ENCODE results near the gene CHCHD10. TPM values are rescaled to one million over a fixed set of nuclear protein-coding genes. Genes with fewer than 3 reads are reported as not detected.

The CHCHD10 gene
- total RNA-seq, 1 experiment from 2014 or later: 178 TPM

GRCh38 chr22:23779083-23779482, 11.3 kb upstream of the CHCHD10 start:
- intact Hi-C loops (cut with micrococcal nuclease; ENCODE audit: unreplicated experiment): no loop called here
- H3K9me3 Mint-ChIP-seq (ENCODE audit: unreplicated experiment): no peaks in the 10 kb centered on the region
- ChIA-PET POLR2A (no interaction called here), CTCF (interaction anchor here (0.6 kb wide), 1 partner anchor 79 kb away, joined by 6 read pairs; the partner anchor contains the start of gene SLC2A11)
- no peak for DNase-seq
- H3K4me3 Mint-ChIP-seq (ENCODE audit: unreplicated experiment): no peak overlapping the region
- Histone ChIP-seq H3K27me3 (replicated peaks; ENCODE audit: control insufficient read depth, insufficient read depth, low read length) (no peaks in the 10 kb centered on the region), H3K9me3 (no peaks in the 10 kb centered on the region), H3K36me3 (ENCODE audit: control insufficient read depth, insufficient read depth, low read length) (no peaks in the 10 kb centered on the region), H3K4me1 (peaks cover 29% of the 10 kb centered on the region), H3K4me3 (ENCODE audit: low read depth, low read length) (no peak overlapping the region)
- peaks cover 13% of the 10 kb centered on the region for H3K36me3 Mint-ChIP-seq (ENCODE audit: insufficient read depth, unreplicated experiment)
- peaks cover 17% of the 10 kb centered on the region for H3K4me1 Mint-ChIP-seq (ENCODE audit: low read depth, unreplicated experiment)
- no peak for TF ChIP-seq CTCF (IDR thresholded peaks at IDR 0.05; ENCODE audit: insufficient read depth in 1 of 2, low read depth in 1 of 2, low read length in 1 of 2, severe bottlenecking in 1 of 2, unreplicated experiment in 1 of 2)
- H3K27ac Mint-ChIP-seq (ENCODE audit: unreplicated experiment): no peak overlapping the region
- H3K27me3 Mint-ChIP-seq (ENCODE audit: insufficient read depth, unreplicated experiment): no peaks in the 10 kb centered on the region
- BruUV-seq (replicated peaks): no TSS peak

- intact Hi-C loops (cut with micrococcal nuclease; ENCODE audit: unreplicated experiment): no loop called here
- H3K36me3 Mint-ChIP-seq (ENCODE audit: insufficient read depth, unreplicated experiment): peaks cover 13% of the 10 kb centered on the region
- DNase-seq: no peak
- H3K9me3 Mint-ChIP-seq (ENCODE audit: unreplicated experiment): no peaks in the 10 kb centered on the region
- Histone ChIP-seq H3K4me1 (peaks cover 30% of the 10 kb centered on the region), H3K36me3 (ENCODE audit: control insufficient read depth, insufficient read depth, low read length) (no peaks in the 10 kb centered on the region), H3K27me3 (replicated peaks; ENCODE audit: control insufficient read depth, insufficient read depth, low read length) (no peaks in the 10 kb centered on the region), H3K4me3 (ENCODE audit: low read depth, low read length) (no peak overlapping the region), H3K9me3 (no peaks in the 10 kb centered on the region)
- no peak overlapping the region for H3K27ac Mint-ChIP-seq (ENCODE audit: unreplicated experiment)
- CTCF ChIA-PET: interaction anchor here (0.6 to 1.0 kb wide), 2 partner anchors 11 to 79 kb away, joined by 3 to 6 read pairs; partner anchors contain the start of genes CHCHD10 and SLC2A11
- no peak overlapping the region for H3K4me3 Mint-ChIP-seq (ENCODE audit: unreplicated experiment)
- POLR2A ChIA-PET: interaction anchor here (1.1 kb wide), 1 partner anchor 79 kb away, joined by 4 read pairs; the partner anchor contains the start of gene SLC2A11
- no TSS peak for BruUV-seq (replicated peaks)
- no peaks in the 10 kb centered on the region for H3K27me3 Mint-ChIP-seq (ENCODE audit: insufficient read depth, unreplicated experiment)
- H3K4me1 Mint-ChIP-seq (ENCODE audit: low read depth, unreplicated experiment): peaks cover 20% of the 10 kb centered on the region
- no peak for TF ChIP-seq CTCF (IDR thresholded peaks at IDR 0.05; ENCODE audit: insufficient read depth in 1 of 2, low read depth in 1 of 2, low read length in 1 of 2, severe bottlenecking in 1 of 2, unreplicated experiment in 1 of 2)
Observed at GRCh38 chr22:23778577-23778900, 10.8 kb upstream of the CHCHD10 start.

- H3K36me3 ChIP-seq (ENCODE audit: control insufficient read depth, insufficient read depth, low read length): no peaks in the 10 kb centered on the region
- H3K4me3 Mint-ChIP-seq (ENCODE audit: unreplicated experiment): no peak overlapping the region
- BruUV-seq (replicated peaks): no TSS peak
- H3K9me3 ChIP-seq: no peaks in the 10 kb centered on the region
- no peaks in the 10 kb centered on the region for H3K27me3 ChIP-seq (replicated peaks; ENCODE audit: control insufficient read depth, insufficient read depth, low read length)
- H3K27me3 Mint-ChIP-seq (ENCODE audit: insufficient read depth, unreplicated experiment): no peaks in the 10 kb centered on the region
- intact Hi-C loops (cut with micrococcal nuclease; ENCODE audit: unreplicated experiment): no loop called here
- H3K27ac Mint-ChIP-seq (ENCODE audit: unreplicated experiment): no peak overlapping the region
- H3K4me1 Mint-ChIP-seq (ENCODE audit: low read depth, unreplicated experiment): peaks cover 26% of the 10 kb centered on the region
- no peak for TF ChIP-seq CTCF (IDR thresholded peaks at IDR 0.05; ENCODE audit: insufficient read depth in 1 of 2, low read depth in 1 of 2, low read length in 1 of 2, severe bottlenecking in 1 of 2, unreplicated experiment in 1 of 2)
- ChIA-PET CTCF (interaction anchor here (1.0 to 1.5 kb wide), 2 partner anchors 11 to 72 kb away, joined by 3 to 5 read pairs; partner anchors contain the start of gene CHCHD10), POLR2A (interaction anchor here (1.1 kb wide), 1 partner anchor 80 kb away, joined by 4 read pairs; the partner anchor contains the start of gene SLC2A11)
- DNase-seq: no peak
- no peak overlapping the region for H3K4me3 ChIP-seq (ENCODE audit: low read depth, low read length)
- H3K4me1 ChIP-seq: peaks cover 34% of the 10 kb centered on the region
- H3K9me3 Mint-ChIP-seq (ENCODE audit: unreplicated experiment): no peaks in the 10 kb centered on the region
- peaks cover 13% of the 10 kb centered on the region for H3K36me3 Mint-ChIP-seq (ENCODE audit: insufficient read depth, unreplicated experiment)
Observed at GRCh38 chr22:23777776-23778576, 10.2 kb upstream of the CHCHD10 start.

Measured in Caco-2 (cell line).